ENCODE results near the gene HCFC1R1.

DNA sequence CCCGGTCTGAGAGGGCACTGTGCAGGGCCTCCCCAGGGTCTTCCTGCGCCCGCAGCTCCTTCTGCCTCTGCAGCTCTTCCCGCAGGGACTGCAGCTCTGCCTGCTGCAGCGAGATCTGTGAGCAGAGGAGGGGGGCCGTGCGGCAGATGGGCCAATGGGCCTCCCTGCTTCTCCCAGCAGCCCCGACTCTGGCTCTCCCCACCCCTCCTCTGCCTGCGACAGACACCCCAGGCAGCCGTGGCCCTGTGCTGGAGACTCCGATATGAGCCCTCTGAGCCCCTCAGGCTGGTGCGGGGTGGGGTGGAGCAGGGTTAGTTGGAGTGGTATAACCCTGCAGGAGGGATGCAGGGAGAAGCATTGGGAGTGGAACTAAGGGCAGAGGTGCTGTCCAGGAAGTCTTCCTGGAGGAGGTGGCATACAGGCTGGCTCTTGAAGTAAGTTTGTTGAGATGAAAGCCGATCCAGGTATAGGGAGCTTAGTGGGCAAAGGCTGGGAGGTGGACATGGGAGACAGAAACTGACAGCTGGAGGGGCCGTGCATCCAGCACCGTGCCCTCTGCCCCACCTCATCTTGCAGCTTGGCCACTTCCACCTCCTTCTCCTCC is 5.1 kb upstream of the HCFC1R1 start:
- TF ChIP-seq, protein P1, sequence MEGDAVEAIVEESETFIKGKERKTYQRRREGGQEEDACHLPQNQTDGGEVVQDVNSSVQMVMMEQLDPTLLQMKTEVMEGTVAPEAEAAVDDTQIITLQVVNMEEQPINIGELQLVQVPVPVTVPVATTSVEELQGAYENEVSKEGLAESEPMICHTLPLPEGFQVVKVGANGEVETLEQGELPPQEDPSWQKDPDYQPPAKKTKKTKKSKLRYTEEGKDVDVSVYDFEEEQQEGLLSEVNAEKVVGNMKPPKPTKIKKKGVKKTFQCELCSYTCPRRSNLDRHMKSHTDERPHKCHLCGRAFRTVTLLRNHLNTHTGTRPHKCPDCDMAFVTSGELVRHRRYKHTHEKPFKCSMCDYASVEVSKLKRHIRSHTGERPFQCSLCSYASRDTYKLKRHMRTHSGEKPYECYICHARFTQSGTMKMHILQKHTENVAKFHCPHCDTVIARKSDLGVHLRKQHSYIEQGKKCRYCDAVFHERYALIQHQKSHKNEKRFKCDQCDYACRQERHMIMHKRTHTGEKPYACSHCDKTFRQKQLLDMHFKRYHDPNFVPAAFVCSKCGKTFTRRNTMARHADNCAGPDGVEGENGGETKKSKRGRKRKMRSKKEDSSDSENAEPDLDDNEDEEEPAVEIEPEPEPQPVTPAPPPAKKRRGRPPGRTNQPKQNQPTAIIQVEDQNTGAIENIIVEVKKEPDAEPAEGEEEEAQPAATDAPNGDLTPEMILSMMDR (IDR thresholded peaks at IDR 0.05; ENCODE audit: poor library complexity) = no peak
- TF ChIP-seq EZH2phosphoT487 (IDR thresholded peaks at IDR 0.05; ENCODE audit: low read depth, severe bottlenecking, unreplicated experiment) = no peak

Measured in hepatocyte (in vitro differentiated cells).